SH-SY5Y (cell line): ENCODE measurements around the gene PTPRD.

Source experiments
- GATA2 ChIP-seq: IDR thresholded peaks from 2 replicates; pipeline ENCODE4 v1.6.1; 2011; ENCODE audit warnings: mild to moderate bottlenecking, low read depth, low read length
- GATA3 ChIP-seq: IDR thresholded peaks from 2 replicates; pipeline ENCODE4 v1.6.1; 2011; ENCODE audit warnings: low read depth, mild to moderate bottlenecking, low read length, moderate library complexity

Gene PTPRD

GRCh38 chr9:10396615-10397014 lies 216.2 kb downstream of the PTPRD start:
- TF ChIP-seq GATA2 (no peak), GATA3 (no peak)

GRCh38 chr9:10387282-10387681 lies 225.5 kb downstream of the PTPRD start:
- no peak for TF ChIP-seq GATA2
- TF ChIP-seq GATA3: no peak

- no peak for TF ChIP-seq GATA2
- TF ChIP-seq GATA3: no peak
Observed at GRCh38 chr9:10371824-10372223, 241.0 kb downstream of the PTPRD start.

DNA sequence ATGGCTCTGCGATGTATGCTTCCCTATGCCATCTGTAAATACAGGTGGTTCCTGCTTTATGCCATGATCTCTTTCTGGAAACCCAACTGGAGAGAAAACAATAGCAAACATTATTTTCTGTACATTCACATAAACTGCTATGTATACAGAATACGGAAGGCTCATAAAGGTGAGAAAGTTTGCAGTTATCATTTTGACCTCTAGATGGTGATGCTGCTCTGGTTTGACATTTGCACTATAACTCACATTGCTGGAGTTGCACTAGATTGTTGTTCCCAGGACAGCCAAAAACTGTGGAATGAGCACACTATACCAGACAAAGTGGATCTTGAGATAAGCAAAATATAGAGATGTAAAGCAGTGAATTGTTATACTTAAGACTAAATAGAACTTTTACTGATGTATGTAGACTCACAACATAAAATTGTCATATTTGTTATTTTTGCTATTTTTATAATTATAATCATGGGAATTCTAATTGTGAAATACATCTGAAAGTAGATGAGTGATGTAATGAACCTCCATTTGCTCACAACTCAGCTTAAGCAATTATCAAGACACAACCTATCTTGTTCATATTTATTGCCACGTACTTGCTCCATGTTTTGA lies 246.5 kb downstream of the PTPRD start:
- TF ChIP-seq GATA3: no peak
- no peak for TF ChIP-seq GATA2

- TF ChIP-seq GATA2: no peak
- TF ChIP-seq GATA3: no peak
Observed at GRCh38 chr9:10354591-10354990, 258.2 kb downstream of the PTPRD start.

GRCh38 chr9:10341057-10341456 lies 271.7 kb downstream of the PTPRD start:
- TF ChIP-seq GATA3: no peak
- no peak for TF ChIP-seq GATA2

GRCh38 chr9:10339152-10339551 lies 273.6 kb downstream of the PTPRD start:
- no peak for TF ChIP-seq GATA2
- TF ChIP-seq GATA3: no peak

DNA sequence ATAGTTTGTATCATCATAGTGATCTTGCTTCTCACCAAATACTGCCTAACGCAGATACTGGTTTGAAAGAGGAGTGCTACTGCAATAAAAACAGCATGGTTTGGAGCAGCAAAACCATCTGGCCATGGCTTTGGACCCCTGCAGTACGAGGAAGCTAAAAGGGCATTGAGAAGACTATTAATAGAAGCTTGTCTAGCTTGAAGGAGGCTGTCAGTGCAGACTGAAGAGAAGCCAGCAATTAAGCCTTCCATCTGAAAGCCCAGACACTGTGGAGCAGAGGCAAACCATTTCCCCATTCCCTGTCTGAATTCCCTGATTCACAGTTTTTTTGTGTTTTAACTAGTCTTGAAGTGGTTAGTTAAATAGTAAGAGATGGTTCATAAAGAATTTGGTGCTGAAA lies 281.6 kb downstream of the PTPRD start:
- TF ChIP-seq GATA2 (no peak), GATA3 (no peak)

- no peak for TF ChIP-seq GATA2
- no peak for TF ChIP-seq GATA3
Observed at GRCh38 chr9:10282084-10282483, 330.7 kb downstream of the PTPRD start.

DNA sequence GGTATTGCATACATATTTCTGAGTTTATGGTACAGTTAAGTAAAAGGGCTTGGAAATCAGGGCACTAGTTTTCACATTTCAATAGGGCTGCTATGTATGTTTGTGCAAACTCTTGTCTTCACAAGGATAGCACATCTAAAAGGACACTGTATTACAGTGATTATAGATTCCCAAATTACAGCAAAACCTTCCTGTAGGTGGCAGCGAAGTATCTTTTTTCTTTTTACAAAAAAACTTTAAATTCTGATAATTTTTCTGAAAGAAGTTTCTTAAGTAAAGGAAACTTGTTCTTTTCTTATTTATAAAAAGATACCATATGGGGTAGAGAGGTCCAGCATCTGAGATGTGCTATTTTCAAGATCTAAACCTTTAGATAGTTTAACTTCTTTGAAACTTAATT lies 337.8 kb downstream of the PTPRD start:
- TF ChIP-seq GATA2: no peak
- TF ChIP-seq GATA3: no peak

GRCh38 chr9:10274175-10274574 lies 338.6 kb downstream of the PTPRD start:
- TF ChIP-seq GATA3: no peak
- TF ChIP-seq GATA2: no peak

GRCh38 chr9:10272830-10273229 lies 340.0 kb downstream of the PTPRD start:
- TF ChIP-seq GATA2 (no peak), GATA3 (no peak)

DNA sequence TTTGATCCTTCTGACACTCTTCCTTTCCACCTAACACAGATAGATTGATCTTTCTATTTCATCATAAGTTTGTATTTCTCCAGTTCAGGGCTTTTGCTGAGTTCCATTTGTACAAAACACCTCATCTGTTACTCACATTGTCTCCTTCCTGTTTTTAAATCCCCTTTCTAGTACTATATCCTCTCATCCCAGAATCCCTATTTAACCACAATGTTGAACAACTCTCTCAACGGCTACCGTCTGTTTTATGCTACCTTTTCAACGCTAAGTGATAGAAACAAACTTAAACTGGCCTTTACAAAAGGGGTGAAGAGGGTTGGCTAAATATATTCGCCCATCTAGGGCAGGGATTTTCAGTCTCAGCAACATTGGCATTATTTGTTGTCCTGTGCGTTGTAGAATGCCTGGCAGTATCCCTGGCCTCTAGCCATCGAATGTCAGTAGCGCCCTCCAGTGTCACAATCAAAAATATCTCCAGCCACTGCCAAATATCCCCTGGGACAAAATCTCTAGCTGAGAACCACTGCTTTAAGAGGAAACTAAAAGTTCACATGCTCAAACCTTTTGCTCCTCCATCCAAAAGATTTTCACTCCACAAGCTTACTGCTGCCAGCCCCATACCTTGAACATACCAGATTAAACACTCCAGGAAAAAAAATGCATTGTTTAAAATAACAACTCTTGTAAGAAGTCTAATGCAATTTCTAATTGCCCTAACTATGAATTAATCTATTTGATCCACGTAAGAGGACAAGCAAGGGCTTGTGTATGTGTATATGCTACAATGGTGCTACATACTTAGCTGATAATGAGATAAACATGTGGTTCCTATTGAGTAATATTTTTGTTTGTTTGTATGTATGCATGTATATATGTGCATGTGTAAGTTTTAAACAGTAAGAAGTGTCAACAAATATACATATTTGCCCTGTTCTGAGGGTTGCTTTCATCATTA lies 344.0 kb downstream of the PTPRD start:
- TF ChIP-seq GATA2: no peak
- no peak for TF ChIP-seq GATA3

- no peak for TF ChIP-seq GATA3
- no peak for TF ChIP-seq GATA2
Observed at GRCh38 chr9:10265153-10265631, 347.6 kb downstream of the PTPRD start.

GRCh38 chr9:10260501-10260900 lies 352.3 kb downstream of the PTPRD start:
- TF ChIP-seq GATA2: no peak
- TF ChIP-seq GATA3: no peak

GRCh38 chr9:10259668-10260067 lies 353.1 kb downstream of the PTPRD start:
- TF ChIP-seq GATA2: no peak
- TF ChIP-seq GATA3: no peak
